HepG2 (cell line): ENCODE results near the gene PROX2. TPM values are rescaled to one million over a fixed set of nuclear protein-coding genes. Genes with fewer than 3 reads are reported as not detected.

ENCODE experiments used
- ATAC-seq: fragments of 200-7000 bp; cut with Tn5 transposase; 3 replicates; pipeline ENCODE4 v1.9.1; 2020; ENCODE audit warnings: mild to moderate bottlenecking, moderate library complexity
- BruUV-seq: library from RNA; stranded (reverse); fragments of 400-500 nt; replicated peaks from 2 replicates; lab custom pipeline; 2021; lab: Mats Ljungman, UMichigan
- CTCF ChIA-PET: fragments of 300-600 bp; formaldehyde crosslinking; extraction: SDS; loops from one replicate; lab custom pipeline; 2021; ENCODE audit warnings: low total read pairs, inconsistent platforms, low intra/inter-chr PET ratio; lab: Yijun Ruan, JAX
- POLR2A ChIA-PET: fragments of 350-600 bp; sonication (Branson Sonifier 250); formaldehyde crosslinking; loops from one replicate; lab custom pipeline; 2020; ENCODE audit warnings: antibody characterized with exemption, inconsistent platforms; lab: Yijun Ruan, JAX
- DNase-seq: peaks from one replicate; pipeline ENCODE4 v3.0.0-alpha.2; 2015; ENCODE audit warnings: low spot score
- FAIRE-seq: peaks from 3 replicates; lab custom pipeline; 2011; peaks lifted over from hg19 to GRCh38; lab: Jason Lieb, UNC
- H2AFZ ChIP-seq: one replicate; pipeline ENCODE4 v1.6.1; 2011; ENCODE audit warnings: low read length, inconsistent platforms
- H3K27ac ChIP-seq: fragments of 300-600 bp; 3 replicates; pipeline ENCODE4 v1.8.0; 2011; ENCODE audit warnings: mixed run types, mild to moderate bottlenecking, mixed read lengths, low read length, inconsistent platforms; ENCODE audit not compliant: insufficient read depth; ENCODE audit errors: extremely low read length
- H3K27me3 ChIP-seq, 2 experiments: fragments of 200-600 bp in 1 of 2; 2 replicates in 1 of 2; 3 replicates in 1 of 2; pipeline versions ENCODE4 v1.6.0 to v1.8.0; 2011; ENCODE audit warnings: low read length in 2 of 2, mild to moderate bottlenecking in 2 of 2, moderate library complexity in 2 of 2, inconsistent platforms in 1 of 2; ENCODE audit not compliant: insufficient read depth in 2 of 2, control insufficient read depth in 1 of 2
- H3K36me3 ChIP-seq, 2 experiments: fragments of 200-600 bp in 1 of 2; replicated peaks in 1 of 2; 2 replicates in 1 of 2; 3 replicates in 1 of 2; pipeline versions ENCODE4 v1.5.1 to v1.8.0; 2011; ENCODE audit warnings: low read length in 2 of 2, inconsistent platforms in 1 of 2; ENCODE audit not compliant: insufficient read depth in 2 of 2, control insufficient read depth in 1 of 2
- H3K4me1 ChIP-seq: 2 replicates; pipeline ENCODE4 v1.5.1; 2012; ENCODE audit warnings: low read length, inconsistent platforms; ENCODE audit not compliant: insufficient read depth
- H3K4me2 ChIP-seq: 2 replicates; pipeline ENCODE4 v1.6.0; 2011; ENCODE audit warnings: low read depth, low read length, inconsistent platforms
- H3K4me3 ChIP-seq, 3 experiments: fragments of 200-600 bp in 1 of 3; sonication (generic), shearing (Covaris generic) in 1 of 3; replicated peaks in 1 of 3; 2 replicates each; pipeline ENCODE4 v1.5.1; 2011 to 2016; ENCODE audit warnings: low read length in 3 of 3, inconsistent platforms in 2 of 3, low read depth in 2 of 3, mild to moderate bottlenecking in 2 of 3, control low read depth in 1 of 3, mixed read lengths in 1 of 3; ENCODE audit not compliant: insufficient read depth in 1 of 3
- H3K79me2 ChIP-seq: one replicate; pipeline ENCODE4 v1.6.1; 2011; ENCODE audit warnings: low read length, inconsistent platforms; ENCODE audit not compliant: insufficient read depth
- H3K9ac ChIP-seq: 2 replicates; pipeline ENCODE4 v1.6.0; 2011; ENCODE audit warnings: mild to moderate bottlenecking, low read depth, low read length, inconsistent platforms; ENCODE audit not compliant: insufficient read depth
- H3K9me3 ChIP-seq: 2 replicates; pipeline ENCODE4 v1.5.1; 2012; ENCODE audit warnings: mild to moderate bottlenecking, low read length
- H4K20me1 ChIP-seq: 2 replicates; pipeline ENCODE4 v1.6.0; 2011; ENCODE audit warnings: inconsistent platforms, mild to moderate bottlenecking, low read length, moderate library complexity; ENCODE audit not compliant: insufficient read depth
- CAMTA2 ChIP-seq: sonication (generic); formaldehyde crosslinking; IDR thresholded peaks from 2 replicates; pipeline ENCODE4 v1.4.0; 2020; ENCODE audit warnings: mild to moderate bottlenecking, missing genetic modification reagents, borderline replicate concordance
- FIP1L1 ChIP-seq: fragments of 200-400 bp; formaldehyde crosslinking; IDR thresholded peaks from 2 replicates; pipeline ENCODE4 v1.6.1; 2018; ENCODE audit warnings: low read depth, mild to moderate bottlenecking, low read length, moderate library complexity, borderline replicate concordance; ENCODE audit not compliant: insufficient read depth
- HMG20B ChIP-seq: conservative IDR thresholded peaks from 2 replicates; pipeline ENCODE4 v1.6.1; 2016; ENCODE audit warnings: missing genetic modification reagents, missing compliant biosample characterization
- HNRNPL ChIP-seq: fragments of 200-400 bp; formaldehyde crosslinking; IDR thresholded peaks from 2 replicates; pipeline ENCODE4 v1.6.1; 2017; ENCODE audit warnings: mild to moderate bottlenecking, low read depth, low read length
- MIER3 ChIP-seq: IDR thresholded peaks from 2 replicates; pipeline ENCODE4 v1.6.1; 2016; ENCODE audit warnings: missing compliant biosample characterization, borderline replicate concordance
- NFE2 ChIP-seq: sonication (generic); formaldehyde crosslinking; IDR thresholded peaks from 2 replicates; pipeline ENCODE4 v1.4.0; 2020; ENCODE audit warnings: missing genetic modification reagents
- RAD21 ChIP-seq: fragments of 450-650 bp; formaldehyde crosslinking; IDR thresholded peaks from 2 replicates; pipeline ENCODE4 v1.5.0; 2020; ENCODE audit warnings: mild to moderate bottlenecking
- ZMAT3 ChIP-seq: sonication (generic); formaldehyde crosslinking; conservative IDR thresholded peaks from 2 replicates; pipeline ENCODE4 v1.7.0; 2021; ENCODE audit warnings: missing genetic modification reagents
- ZNF232 ChIP-seq: sonication (generic); formaldehyde crosslinking; IDR thresholded peaks from 2 replicates; pipeline ENCODE4 v1.4.0; 2020; ENCODE audit warnings: missing genetic modification reagents, borderline replicate concordance
- ZNF558 ChIP-seq: sonication (generic); formaldehyde crosslinking; IDR thresholded peaks from 2 replicates; pipeline ENCODE4 v1.9.0; 2022; ENCODE audit warnings: mild to moderate bottlenecking, missing genetic modification reagents, borderline replicate concordance
- ZNF773 ChIP-seq: sonication (generic); formaldehyde crosslinking; IDR thresholded peaks from 2 replicates; pipeline ENCODE4 v1.4.0; 2020; ENCODE audit warnings: missing genetic modification reagents, borderline replicate concordance
- ZNF790 ChIP-seq: sonication (generic); formaldehyde crosslinking; IDR thresholded peaks from 2 replicates; pipeline ENCODE4 v1.8.0; 2022; ENCODE audit warnings: missing genetic modification reagents, mild to moderate bottlenecking, borderline replicate concordance
- WGBS: methylation state at CpG from one replicate; pipeline ENCODE4 v1.1.6; 2017; ENCODE audit warnings: low lambda C conversion rate; 5-methylcytosine and 5-hydroxymethylcytosine counted together
- in situ Hi-C: cut with HindIII; loops from 2 replicates; pipeline ENCODE4 v1.10.0; 2017; ENCODE audit warnings: low pct_unique_long_range_greater_than_20kb; ENCODE audit not compliant: extremely low pct_ligation_motif_present
- intact Hi-C: fragments of 100-400 bp; cut with micrococcal nuclease; formaldehyde crosslinking; loops from one replicate; pipeline ENCODE4 v1.10.0; 2022; ENCODE audit not compliant: unreplicated experiment
- polyA plus RNA-seq, 8 experiments: library from polyadenylated mRNA; depleted of rRNA in 3 of 8; stranded (reverse) in 7 of 8; unstranded in 1 of 8; fragments of >200 nt; fragmentation: Illumina TruSeq in 4 of 8; extraction: Trizol in 4 of 8; gene quantifications; 2 replicates each; pipeline versions ENCODE4 v1.2.1 to v1.2.3, GENCODE V29; 2011 to 2016; ENCODE audit warnings: low read depth in 4 of 8, missing spikeins in 1 of 8, mixed read lengths in 1 of 8; ENCODE audit not compliant: insufficient read depth in 1 of 8
- total RNA-seq, 5 experiments: library from RNA; depleted of rRNA; stranded (reverse); fragments of >200 nt; fragmentation: Illumina TruSeq; extraction: Trizol; gene quantifications; 2 replicates each; pipeline ENCODE4 v1.2.3, GENCODE V29; 2016; ENCODE audit warnings: low read depth in 1 of 5
- TF ChIP-seq, protein P1 (sequence below): sonication (generic); formaldehyde crosslinking; IDR thresholded peaks from 2 replicates; pipeline ENCODE4 v1.8.1; 2022; ENCODE audit warnings: low read depth, mild to moderate bottlenecking, missing genetic modification reagents
- TF ChIP-seq, protein P2 (sequence below): sonication (generic); formaldehyde crosslinking; IDR thresholded peaks from 2 replicates; pipeline ENCODE4 v1.8.1; 2022; ENCODE audit warnings: mild to moderate bottlenecking, missing genetic modification reagents
- TF ChIP-seq, protein P3 (sequence below): sonication (generic); formaldehyde crosslinking; IDR thresholded peaks from 2 replicates; pipeline ENCODE4 v1.5.0; 2020; ENCODE audit warnings: mild to moderate bottlenecking, missing genetic modification reagents
- TF ChIP-seq, protein P4 (sequence below): IDR thresholded peaks from 2 replicates; pipeline ENCODE4 v1.6.1; 2016; ENCODE audit warnings: missing genetic modification reagents, missing compliant biosample characterization
- TF ChIP-seq, protein P5 (sequence below): IDR thresholded peaks from 2 replicates; pipeline ENCODE4 v1.6.1; 2016; ENCODE audit warnings: mild to moderate bottlenecking, missing biosample characterization, missing genetic modification reagents

PROX2 gene
- total and polyA plus RNA-seq, 2 of the 13 experiments (the other 11 are each of a cell fraction or from before 2014, with no cell fraction given), result not detected

DNA sequence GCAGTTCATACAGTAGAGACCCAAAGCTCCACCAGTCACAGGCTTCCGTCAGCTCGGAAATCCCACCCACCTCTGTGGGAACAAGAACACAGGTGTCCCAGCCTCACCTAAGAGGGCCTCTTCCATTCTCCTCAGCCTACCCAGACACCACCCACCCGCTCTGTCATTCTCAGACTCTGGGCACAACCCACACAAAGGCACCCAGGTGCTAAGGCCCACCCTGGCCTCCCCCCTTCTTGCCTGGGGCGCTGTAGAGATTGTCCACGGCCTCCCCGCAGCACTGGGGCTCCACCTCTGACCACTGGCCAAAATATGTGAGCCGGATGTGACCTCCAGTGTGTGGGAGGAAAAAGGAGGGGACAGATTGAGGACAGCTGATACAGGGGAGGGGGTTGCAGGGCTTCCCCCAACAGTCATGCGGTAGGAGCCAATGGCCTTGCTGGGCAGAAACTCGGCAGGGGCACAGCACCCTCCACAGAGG lies 33.0 kb upstream of the PROX2 start:
- CTCF ChIA-PET, result no interaction called here
- no peak for FAIRE-seq

More for the DNA sequence above, 33.0 kb upstream of the PROX2 start:
- TF ChIP-seq ZNF773, result no peak
- TF ChIP-seq, protein P1, sequence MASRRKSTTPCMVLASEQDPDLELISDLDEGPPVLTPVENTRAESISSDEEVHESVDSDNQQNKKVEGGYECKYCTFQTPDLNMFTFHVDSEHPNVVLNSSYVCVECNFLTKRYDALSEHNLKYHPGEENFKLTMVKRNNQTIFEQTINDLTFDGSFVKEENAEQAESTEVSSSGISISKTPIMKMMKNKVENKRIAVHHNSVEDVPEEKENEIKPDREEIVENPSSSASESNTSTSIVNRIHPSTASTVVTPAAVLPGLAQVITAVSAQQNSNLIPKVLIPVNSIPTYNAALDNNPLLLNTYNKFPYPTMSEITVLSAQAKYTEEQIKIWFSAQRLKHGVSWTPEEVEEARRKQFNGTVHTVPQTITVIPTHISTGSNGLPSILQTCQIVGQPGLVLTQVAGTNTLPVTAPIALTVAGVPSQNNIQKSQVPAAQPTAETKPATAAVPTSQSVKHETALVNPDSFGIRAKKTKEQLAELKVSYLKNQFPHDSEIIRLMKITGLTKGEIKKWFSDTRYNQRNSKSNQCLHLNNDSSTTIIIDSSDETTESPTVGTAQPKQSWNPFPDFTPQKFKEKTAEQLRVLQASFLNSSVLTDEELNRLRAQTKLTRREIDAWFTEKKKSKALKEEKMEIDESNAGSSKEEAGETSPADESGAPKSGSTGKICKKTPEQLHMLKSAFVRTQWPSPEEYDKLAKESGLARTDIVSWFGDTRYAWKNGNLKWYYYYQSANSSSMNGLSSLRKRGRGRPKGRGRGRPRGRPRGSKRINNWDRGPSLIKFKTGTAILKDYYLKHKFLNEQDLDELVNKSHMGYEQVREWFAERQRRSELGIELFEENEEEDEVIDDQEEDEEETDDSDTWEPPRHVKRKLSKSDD (CRISPR knock-in tag), result no peak
- no peak for TF ChIP-seq HMG20B (CRISPR knock-in tag)
- TF ChIP-seq, protein P2, sequence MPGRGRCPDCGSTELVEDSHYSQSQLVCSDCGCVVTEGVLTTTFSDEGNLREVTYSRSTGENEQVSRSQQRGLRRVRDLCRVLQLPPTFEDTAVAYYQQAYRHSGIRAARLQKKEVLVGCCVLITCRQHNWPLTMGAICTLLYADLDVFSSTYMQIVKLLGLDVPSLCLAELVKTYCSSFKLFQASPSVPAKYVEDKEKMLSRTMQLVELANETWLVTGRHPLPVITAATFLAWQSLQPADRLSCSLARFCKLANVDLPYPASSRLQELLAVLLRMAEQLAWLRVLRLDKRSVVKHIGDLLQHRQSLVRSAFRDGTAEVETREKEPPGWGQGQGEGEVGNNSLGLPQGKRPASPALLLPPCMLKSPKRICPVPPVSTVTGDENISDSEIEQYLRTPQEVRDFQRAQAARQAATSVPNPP (CRISPR knock-in tag), result no peak
- no peak for TF ChIP-seq ZNF558 (CRISPR knock-in tag)
- TF ChIP-seq FIP1L1, result no peak
- TF ChIP-seq ZNF232 (CRISPR knock-in tag), result no peak
- TF ChIP-seq HNRNPL, result no peak
- no peak for TF ChIP-seq RAD21
- no peak for TF ChIP-seq NFE2 (CRISPR knock-in tag)
- TF ChIP-seq, protein P3, sequence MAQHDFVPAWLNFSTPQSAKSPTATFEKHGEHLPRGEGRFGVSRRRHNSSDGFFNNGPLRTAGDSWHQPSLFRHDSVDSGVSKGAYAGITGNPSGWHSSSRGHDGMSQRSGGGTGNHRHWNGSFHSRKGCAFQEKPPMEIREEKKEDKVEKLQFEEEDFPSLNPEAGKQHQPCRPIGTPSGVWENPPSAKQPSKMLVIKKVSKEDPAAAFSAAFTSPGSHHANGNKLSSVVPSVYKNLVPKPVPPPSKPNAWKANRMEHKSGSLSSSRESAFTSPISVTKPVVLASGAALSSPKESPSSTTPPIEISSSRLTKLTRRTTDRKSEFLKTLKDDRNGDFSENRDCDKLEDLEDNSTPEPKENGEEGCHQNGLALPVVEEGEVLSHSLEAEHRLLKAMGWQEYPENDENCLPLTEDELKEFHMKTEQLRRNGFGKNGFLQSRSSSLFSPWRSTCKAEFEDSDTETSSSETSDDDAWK (CRISPR knock-in tag), result no peak
- TF ChIP-seq, protein P4, sequence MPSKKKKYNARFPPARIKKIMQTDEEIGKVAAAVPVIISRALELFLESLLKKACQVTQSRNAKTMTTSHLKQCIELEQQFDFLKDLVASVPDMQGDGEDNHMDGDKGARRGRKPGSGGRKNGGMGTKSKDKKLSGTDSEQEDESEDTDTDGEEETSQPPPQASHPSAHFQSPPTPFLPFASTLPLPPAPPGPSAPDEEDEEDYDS (CRISPR knock-in tag), result no peak
- TF ChIP-seq, protein P5, sequence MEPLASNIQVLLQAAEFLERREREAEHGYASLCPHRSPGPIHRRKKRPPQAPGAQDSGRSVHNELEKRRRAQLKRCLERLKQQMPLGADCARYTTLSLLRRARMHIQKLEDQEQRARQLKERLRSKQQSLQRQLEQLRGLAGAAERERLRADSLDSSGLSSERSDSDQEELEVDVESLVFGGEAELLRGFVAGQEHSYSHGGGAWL, result no peak
- TF ChIP-seq MIER3 (CRISPR knock-in tag), result no peak
- TF ChIP-seq ZMAT3, result no peak
- TF ChIP-seq ZNF790, result no peak
- no peak for TF ChIP-seq CAMTA2 (CRISPR knock-in tag)
- in situ Hi-C loops (loop anchor here (5.0 kb wide), 1 partner anchor 47 kb away; no protein-coding TSS in a partner anchor), intact Hi-C loops (no loop called here)
- H3K4me2 ChIP-seq, result no peak overlapping the region
- POLR2A ChIA-PET, result interaction anchor here (0.7 to 2.0 kb wide), 4 partner anchors 11 to 46 kb away, joined by 3 to 6 read pairs (median 6); partner anchors contain the start of gene RPS6KL1
- no TSS peak for BruUV-seq
- no peaks in the 10 kb centered on the region for H3K79me2 ChIP-seq
- no peak overlapping the region for H3K4me3 ChIP-seq
- no peak overlapping the region for H3K27ac ChIP-seq
- H2AFZ ChIP-seq, result no peak overlapping the region
- 0 out of 5 replicates have a peak, but pooled peaks cover 0 to 3% of the 10 kb centered on the region in 2 experiments for H3K36me3 ChIP-seq
- H3K9me3 ChIP-seq, result no peaks in the 10 kb centered on the region
- DNase-seq (no peak), ATAC-seq (no peak)
- H4K20me1 ChIP-seq, result no peaks in the 10 kb centered on the region
- 81% methylated on average over 9 of the region's 9 CpGs for WGBS
- H3K9ac ChIP-seq, result no peak overlapping the region
- no peaks in the 10 kb centered on the region for H3K27me3 ChIP-seq
- peaks cover 16% of the 10 kb centered on the region; the same call in 1 of the 2 replicates for H3K4me1 ChIP-seq
